ENCODE results near the gene GPR137B.

GRCh38 chr1:236206548-236206947, 64.2 kb downstream of the GPR137B start:
- TF ChIP-seq CTCF (conservative IDR thresholded peaks at IDR 0.05 in 1 of 2, IDR thresholded peaks at IDR 0.05 in 1 of 2; ENCODE audit: low read depth in 1 of 2, low read length in 2 of 2) (no peak), EZH2 (IDR thresholded peaks at IDR 0.05; ENCODE audit: low read length, missing control alignments) (no peak)

Data from fibroblast of lung (primary cell).